K562 (cell line): ENCODE results near the gene DOLK. TPM values are rescaled to one million over a fixed set of nuclear protein-coding genes. Genes with fewer than 3 reads are reported as not detected.

ENCODE experiments used
- ATAC-seq: fragments of 200-7000 bp; cut with Tn5 transposase; 3 replicates; pipeline ENCODE4 v1.9.1; 2020; ENCODE audit warnings: moderate library complexity
- BruUV-seq: library from RNA; stranded (reverse); fragments of 400-500 nt; replicated peaks from 2 replicates; lab custom pipeline; 2021; lab: Mats Ljungman, UMichigan
- CTCF ChIA-PET: fragments of 300-600 bp; formaldehyde crosslinking; extraction: SDS; loops from one replicate; lab custom pipeline; 2021; ENCODE audit warnings: low intra/inter-chr PET ratio; lab: Yijun Ruan, JAX
- POLR2A ChIA-PET: fragments of 300-600, 350-650 bp; sonication (Branson Sonifier 250); formaldehyde crosslinking; extraction: SDS; loops from one replicate; lab custom pipeline; 2021; ENCODE audit warnings: antibody characterized with exemption, inconsistent platforms; lab: Yijun Ruan, JAX
- DNase-seq, 4 experiments: peaks; one replicate each; pipeline versions ENCODE4 v3.0.0 to v3.0.0-alpha.2; 2011 to 2018; ENCODE audit warnings: low spot score in 3 of 4, mixed read lengths in 3 of 4; ENCODE audit errors: extremely low read depth in 1 of 4
- FAIRE-seq: peaks from 2 replicates; lab custom pipeline; 2011; peaks lifted over from hg19 to GRCh38; lab: Jason Lieb, UNC
- H2AFZ ChIP-seq: 2 replicates; pipeline ENCODE4 v1.6.0; 2011; ENCODE audit warnings: low read depth, low read length, control low read depth, inconsistent platforms
- H3K27ac ChIP-seq: fragments of 200-600 bp; 3 replicates; pipeline ENCODE4 v1.8.0; 2011; ENCODE audit warnings: low read depth, mild to moderate bottlenecking, control low read depth, inconsistent platforms, low read length, moderate library complexity, mixed read lengths; ENCODE audit errors: extremely low read depth
- H3K27me3 ChIP-seq, 2 experiments: fragments of 300-600 bp in 1 of 2; 2 replicates in 1 of 2; 3 replicates in 1 of 2; pipeline versions ENCODE4 v1.6.0 to v1.8.0; 2011; ENCODE audit warnings: inconsistent platforms in 2 of 2, low read length in 2 of 2, mild to moderate bottlenecking in 1 of 2, mixed read lengths in 1 of 2, moderate library complexity in 1 of 2; ENCODE audit not compliant: control insufficient read depth in 2 of 2, insufficient read depth in 2 of 2
- H3K36me3 ChIP-seq: fragments of 300-600 bp; 3 replicates; pipeline ENCODE4 v1.8.0; 2011; ENCODE audit warnings: mild to moderate bottlenecking, low read length, inconsistent platforms; ENCODE audit not compliant: control insufficient read depth, insufficient read depth
- H3K4me1 ChIP-seq, 2 experiments: fragments of 200-600 bp in 1 of 2; replicated peaks in 1 of 2; 2 replicates in 1 of 2; 3 replicates in 1 of 2; pipeline versions ENCODE4 v1.5.1 to v1.8.0; 2011; ENCODE audit warnings: inconsistent platforms in 2 of 2, low read length in 2 of 2, mild to moderate bottlenecking in 1 of 2, mixed read lengths in 1 of 2, moderate library complexity in 1 of 2; ENCODE audit not compliant: control insufficient read depth in 2 of 2, insufficient read depth in 2 of 2
- H3K4me2 ChIP-seq: 2 replicates; pipeline ENCODE4 v1.6.1; 2011; ENCODE audit warnings: low read length, control low read depth, inconsistent platforms, mixed read lengths; ENCODE audit not compliant: insufficient read depth
- H3K4me3 ChIP-seq: fragments of 200-600 bp; sonication (generic), shearing (Covaris generic); 2 replicates; pipeline ENCODE4 v1.5.1; 2016; ENCODE audit warnings: control low read depth, inconsistent platforms
- H3K79me2 ChIP-seq: fragments of 200-600 bp; 3 replicates; pipeline ENCODE4 v1.8.0; 2011; ENCODE audit warnings: low read length, inconsistent platforms; ENCODE audit not compliant: control insufficient read depth, insufficient read depth
- H3K9ac ChIP-seq, 2 experiments: 2 replicates each; pipeline versions ENCODE4 v1.6.0 to v1.6.1; 2011; ENCODE audit warnings: low read depth in 2 of 2, low read length in 2 of 2, control low read depth in 1 of 2, inconsistent platforms in 1 of 2, mild to moderate bottlenecking in 1 of 2, mixed read lengths in 1 of 2; ENCODE audit not compliant: insufficient read depth in 1 of 2
- H3K9me1 ChIP-seq: one replicate; pipeline ENCODE4 v1.6.0; 2011; ENCODE audit warnings: inconsistent platforms, mild to moderate bottlenecking, low read length, moderate library complexity; ENCODE audit not compliant: control insufficient read depth, insufficient read depth
- H3K9me3 ChIP-seq: replicated peaks from 2 replicates; pipeline ENCODE4 v1.5.1; 2011; ENCODE audit warnings: low read depth, low read length, inconsistent platforms; ENCODE audit not compliant: control insufficient read depth, insufficient read depth
- H4K20me1 ChIP-seq: replicated peaks from 2 replicates; pipeline ENCODE4 v1.6.1; 2011; ENCODE audit warnings: low read length, inconsistent platforms, mixed read lengths; ENCODE audit not compliant: control insufficient read depth, insufficient read depth
- ARID1B ChIP-seq: fragments of 450-650 bp; IDR thresholded peaks from 2 replicates; pipeline ENCODE4 v1.6.1; 2016; ENCODE audit warnings: antibody characterized with exemption, mild to moderate bottlenecking, inconsistent platforms
- ATF1 ChIP-seq, 2 experiments: fragments of 450-650 bp in 1 of 2; IDR thresholded peaks; 2 replicates each; pipeline ENCODE4 v1.6.1; 2016; ENCODE audit warnings: missing compliant biosample characterization in 1 of 2, missing genetic modification characterization in 1 of 2
- CEBPG ChIP-seq, 3 experiments: fragments of 200-800 bp in 1 of 3; sonication (Bioruptor generic) in 1 of 3; sonication (generic) in 1 of 3; formaldehyde crosslinking in 1 of 3; IDR thresholded peaks in 2 of 3; conservative IDR thresholded peaks in 1 of 3; 2 replicates each; pipeline versions ENCODE4 v1.6.1 to v1.8.0; 2016 to 2022; ENCODE audit warnings: missing compliant biosample characterization in 2 of 3, missing genetic modification characterization in 2 of 3, mild to moderate bottlenecking in 1 of 3, missing genetic modification reagents in 1 of 3
- GTF2A2 ChIP-seq: IDR thresholded peaks from 2 replicates; pipeline ENCODE4 v1.6.1; 2016; ENCODE audit warnings: mild to moderate bottlenecking, missing genetic modification characterization, missing compliant biosample characterization
- KDM2B ChIP-seq: fragments of 250-450 bp; sonication (Bioruptor Pico); IDR thresholded peaks from 2 replicates; pipeline ENCODE4 v1.8.0; 2021; ENCODE audit warnings: mild to moderate bottlenecking, moderate library complexity
- MECOM ChIP-seq: fragments of 250-450 bp; sonication (Bioruptor Pico); IDR thresholded peaks from 2 replicates; pipeline ENCODE4 v1.8.0; 2022; ENCODE audit warnings: inconsistent platforms
- MNT ChIP-seq, 2 experiments: fragments of 450-650 bp; conservative IDR thresholded peaks; 2 replicates each; pipeline ENCODE4 v1.6.1; 2017; ENCODE audit warnings: mild to moderate bottlenecking in 2 of 2, moderate library complexity in 2 of 2
- MYC ChIP-seq, 2 experiments: fragments of 250-450 bp in 1 of 2; sonication (Bioruptor Pico) in 1 of 2; IDR thresholded peaks; 2 replicates each; pipeline versions ENCODE4 v1.5.1 to v1.6.1; 2012 to 2021; ENCODE audit warnings: low read depth in 2 of 2, borderline replicate concordance in 1 of 2, improper control_type of control experiment in 1 of 2, low read length in 1 of 2, mild to moderate bottlenecking in 1 of 2, moderate library complexity in 1 of 2
- NONO ChIP-seq, 2 experiments: fragments of 200-400 bp in 1 of 2; fragments of 450-650 bp in 1 of 2; formaldehyde crosslinking in 1 of 2; IDR thresholded peaks; 2 replicates each; pipeline ENCODE4 v1.6.1; 2017; ENCODE audit warnings: low read depth in 2 of 2, mild to moderate bottlenecking in 2 of 2, moderate library complexity in 2 of 2, low read length in 1 of 2
- NR0B1 ChIP-seq: fragments of 450-650 bp; IDR thresholded peaks from one replicate; pipeline ENCODE4 v1.6.1; 2018; ENCODE audit warnings: mild to moderate bottlenecking, moderate library complexity; ENCODE audit not compliant: partially characterized antibody
- NR2C1 ChIP-seq, 2 experiments: fragments of 450-650 bp; IDR thresholded peaks; 2 replicates each; pipeline ENCODE4 v1.6.1; 2017; ENCODE audit warnings: mild to moderate bottlenecking in 2 of 2, antibody characterized with exemption in 1 of 2, inconsistent platforms in 1 of 2, missing compliant biosample characterization in 1 of 2, missing genetic modification characterization in 1 of 2
- SMAD4 ChIP-seq: fragments of 250-450 bp; sonication (Bioruptor Pico); conservative IDR thresholded peaks from 2 replicates; pipeline ENCODE4 v1.8.0; 2021; ENCODE audit warnings: inconsistent platforms, mild to moderate bottlenecking, moderate library complexity
- ZNF143 ChIP-seq: sonication (generic); formaldehyde crosslinking; IDR thresholded peaks from 2 replicates; pipeline ENCODE4 v1.9.0; 2022; ENCODE audit warnings: mild to moderate bottlenecking, missing genetic modification reagents
- ZNF75A ChIP-seq: fragments of 450-650 bp; formaldehyde crosslinking; IDR thresholded peaks from 2 replicates; pipeline ENCODE4 v1.4.0; 2020; ENCODE audit warnings: mild to moderate bottlenecking
- WGBS: fragments of 100-300 bp; shearing (Covaris generic); methylation state at CpG from one replicate; pipeline ENCODE4 v1.1.6; 2016; ENCODE audit warnings: low coverage, mixed read lengths; ENCODE audit not compliant: insufficient coverage; ENCODE audit errors: missing lambda C conversion rate; 5-methylcytosine and 5-hydroxymethylcytosine counted together
- in situ Hi-C: fragments of 300-500 bp; cut with MboI; formaldehyde crosslinking; loops from 4 replicates; pipeline ENCODE4 v1.15.0; 2018; ENCODE audit warnings: inconsistent platforms, mixed read lengths
- intact Hi-C: fragments of 100-400 bp; cut with micrococcal nuclease; formaldehyde crosslinking; loops from 2 replicates; pipeline ENCODE4 v1.14.2; 2022
- polyA plus RNA-seq, 8 experiments: library from polyadenylated mRNA; depleted of rRNA in 4 of 8; stranded (reverse) in 5 of 8; unstranded in 3 of 8; fragments of >200 nt; fragmentation: Nextera tagmentation in 2 of 8; fragmentation: Illumina TruSeq in 1 of 8; extraction: Ambion mirVana in 2 of 8; extraction: Trizol in 1 of 8; gene quantifications; 2 replicates each; pipeline versions ENCODE4 v1.2.1 to v1.2.3, GENCODE V29; 2011 to 2014; ENCODE audit warnings: inconsistent platforms in 1 of 8, missing spikeins in 1 of 8
- total RNA-seq, 7 experiments: library from RNA; depleted of rRNA in 6 of 7; stranded (reverse); fragments of >200 nt in 6 of 7; fragmentation: Illumina TruSeq in 2 of 7; extraction: Trizol in 2 of 7; gene quantifications; 2 replicates each; pipeline versions ENCODE4 v1.2.1 to v1.2.3, GENCODE V29; 2011 to 2021; ENCODE audit warnings: low replicate concordance in 1 of 7

Gene DOLK
- total and polyA plus RNA-seq, 9 of the 15 experiments (the other 6 are each of a cell fraction or from before 2014, with no cell fraction given) = 2.6 to 14.2 (median 11.7) TPM

- intact Hi-C loops (no loop called here), in situ Hi-C loops (no loop called here)
- Histone ChIP-seq H3K9ac (peak overlapping the region in 1 of 2 experiments; percentile 88; a peak in 2 of 4 replicates), H3K36me3 (peaks cover 46% of the 10 kb centered on the region; the same call in 2 of the 3 replicates), H2AFZ (no peak overlapping the region), H3K4me1 (peaks cover 17 to 45% of the 10 kb centered on the region in 2 experiments), H3K9me3 (no peaks in the 10 kb centered on the region), H3K9me1 (no peaks in the 10 kb centered on the region), H3K27me3 (no peaks in the 10 kb centered on the region; a peak in 1 of 5 replicates), H4K20me1 (no peaks in the 10 kb centered on the region; the same call in 1 of the 2 replicates), H3K79me2 (0 out of 3 replicates have a peak, but pooled peaks cover 11% of the 10 kb centered on the region), H3K27ac (no peak overlapping the region; the same call in 2 of the 3 replicates), H3K4me3 (no peak overlapping the region), H3K4me2 (no peak overlapping the region)
- POLR2A ChIA-PET = no interaction called here
- WGBS = 40% methylated on average over 23 of the region's 23 CpGs
- CTCF ChIA-PET = no interaction called here
- no TSS peak for BruUV-seq
- DNase-seq (peak in 2 of 4 experiments; percentile 47 to 64), FAIRE-seq (peak; percentile 66), ATAC-seq (peak; percentile 38; the same call in 2 of the 3 replicates)
- TF ChIP-seq ATF1 (CRISPR knock-in tag; IDR thresholded peaks at IDR 0.05) (no peak), ATF1 (tag; IDR thresholded peaks at IDR 0.05) (0 out of 2 replicates have a peak, but pooled peaks have one; percentile 24), ARID1B (peak; percentile 48; the same call in 1 of the 2 replicates), MECOM (CRISPR knock-in tag) (no peak), MYC (IDR thresholded peaks at IDR 0.05; ENCODE audit: low read depth, low read length) (peak; percentile 26; the same call in 1 of the 2 replicates), MYC (CRISPR knock-in tag; IDR thresholded peaks at IDR 0.05; ENCODE audit: borderline replicate concordance, low read depth) (no peak), NONO (IDR thresholded peaks at IDR 0.05; ENCODE audit: low read depth in 2 of 2, low read length in 1 of 2) (no peak), GTF2A2 (no peak), KDM2B (CRISPR knock-in tag) (no peak), SMAD4 (CRISPR knock-in tag) (no peak), ZNF75A (CRISPR knock-in tag) (no peak), MNT (conservative IDR thresholded peaks at IDR 0.05) (peak in 1 of 2 experiments; percentile 55; a peak in 2 of 4 replicates), CEBPG (CRISPR knock-in tag; IDR thresholded peaks at IDR 0.05) (peak; percentile 66; the same call in 1 of the 2 replicates), CEBPG (tag; conservative IDR thresholded peaks at IDR 0.05 in 1 of 2, IDR thresholded peaks at IDR 0.05 in 1 of 2) (peak in 1 of 2 experiments; percentile 47; a peak in 2 of 4 replicates), NR0B1 (no peak), ZNF143 (CRISPR knock-in tag) (no peak), NR2C1 (IDR thresholded peaks at IDR 0.05) (0 out of 2 replicates have a peak, but pooled peaks have one; percentile 10), NR2C1 (tag; IDR thresholded peaks at IDR 0.05) (no peak)
Observed at GRCh38 chr9:128913995-128914772, 33.2 kb downstream of the DOLK start.
